Neuronal stem cell (in vitro differentiated cells): ENCODE data around the gene FBXL15.

ENCODE experiments used
- DNase-seq: peaks from one replicate; pipeline ENCODE4 v3.0.0-alpha.2; 2013; ENCODE audit warnings: low spot score
- H2AFZ ChIP-seq: one replicate; pipeline ENCODE4 v1.6.1; 2013; ENCODE audit warnings: mild to moderate bottlenecking, low read length, inconsistent platforms
- H2AK5ac ChIP-seq: 2 replicates; pipeline ENCODE4 v1.6.1; 2013; ENCODE audit warnings: low read depth, mild to moderate bottlenecking, inconsistent platforms, low read length, moderate library complexity, mixed read lengths
- H2BK120ac ChIP-seq: 2 replicates; pipeline ENCODE4 v1.6.1; 2013; ENCODE audit warnings: low read depth, mild to moderate bottlenecking, inconsistent platforms, low read length, moderate library complexity, mixed read lengths
- H2BK12ac ChIP-seq: one replicate; pipeline ENCODE4 v1.6.1; 2013; ENCODE audit warnings: low read length, inconsistent platforms
- H2BK15ac ChIP-seq: 2 replicates; pipeline ENCODE4 v1.6.1; 2013; ENCODE audit warnings: mild to moderate bottlenecking, low read length, inconsistent platforms, mixed read lengths
- H2BK5ac ChIP-seq: one replicate; pipeline ENCODE4 v1.6.1; 2013; ENCODE audit warnings: inconsistent platforms, mild to moderate bottlenecking, low read length, moderate library complexity
- H3K14ac ChIP-seq: one replicate; pipeline ENCODE4 v1.6.1; 2013; ENCODE audit warnings: low read length, inconsistent platforms
- H3K18ac ChIP-seq: 2 replicates; pipeline ENCODE4 v1.6.1; 2013; ENCODE audit warnings: low read length, inconsistent platforms
- H3K23ac ChIP-seq: 2 replicates; pipeline ENCODE4 v1.6.1; 2013; ENCODE audit warnings: low read depth, mild to moderate bottlenecking, mixed read lengths, low read length, inconsistent platforms; ENCODE audit not compliant: poor library complexity
- H3K27ac ChIP-seq: replicated peaks from 3 replicates; pipeline ENCODE4 v1.5.1; 2013; ENCODE audit warnings: low read length, inconsistent platforms
- H3K27me3 ChIP-seq, 3 experiments: 2 replicates each; pipeline ENCODE4 v1.6.1; 2013; ENCODE audit warnings: low read length in 3 of 3, mild to moderate bottlenecking in 2 of 3, inconsistent platforms in 1 of 3, low read depth in 1 of 3, mixed read lengths in 1 of 3, moderate library complexity in 1 of 3; ENCODE audit not compliant: control insufficient read depth in 3 of 3, insufficient read depth in 3 of 3
- H3K36me3 ChIP-seq, 2 donors: replicated peaks in 1 of 2; 2 replicates each; pipeline ENCODE4 v1.6.1; 2013; ENCODE audit warnings: low read length in 2 of 2; ENCODE audit not compliant: control insufficient read depth in 2 of 2, insufficient read depth in 2 of 2
- H3K4ac ChIP-seq: 2 replicates; pipeline ENCODE4 v1.6.1; 2013; ENCODE audit warnings: inconsistent platforms, mild to moderate bottlenecking, low read length, moderate library complexity
- H3K4me1 ChIP-seq, 2 donors: 1 replicate in 1 of 2; 2 replicates in 1 of 2; pipeline ENCODE4 v1.6.1; 2013; ENCODE audit warnings: low read length in 2 of 2, low read depth in 1 of 2; ENCODE audit not compliant: control insufficient read depth in 2 of 2, insufficient read depth in 1 of 2
- H3K4me2 ChIP-seq: one replicate; pipeline ENCODE4 v1.6.1; 2013; ENCODE audit warnings: mild to moderate bottlenecking, low read length, inconsistent platforms; ENCODE audit not compliant: insufficient read depth, poor library complexity, severe bottlenecking
- H3K4me3 ChIP-seq, 2 donors: 2 replicates each; pipeline ENCODE4 v1.5.1; 2013; ENCODE audit warnings: low read length in 2 of 2, mild to moderate bottlenecking in 2 of 2, inconsistent platforms in 1 of 2, moderate library complexity in 1 of 2
- H3K79me1 ChIP-seq: one replicate; pipeline ENCODE4 v1.6.1; 2013; ENCODE audit warnings: low read depth, mild to moderate bottlenecking, inconsistent platforms, low read length, moderate library complexity
- H3K9ac ChIP-seq: one replicate; pipeline ENCODE4 v1.6.1; 2013; ENCODE audit warnings: mild to moderate bottlenecking, low read depth, low read length, inconsistent platforms; ENCODE audit not compliant: poor library complexity
- H3K9me3 ChIP-seq, 2 donors: replicated peaks in 1 of 2; 2 replicates each; pipeline versions ENCODE3 to v1.6.1; 2013; ENCODE audit warnings: low read length in 2 of 2, mild to moderate bottlenecking in 2 of 2, inconsistent platforms in 1 of 2, low read depth in 1 of 2, mixed read lengths in 1 of 2, moderate library complexity in 1 of 2; ENCODE audit not compliant: control insufficient read depth in 2 of 2, insufficient read depth in 1 of 2
- H4K8ac ChIP-seq: one replicate; pipeline ENCODE4 v1.6.1; 2013; ENCODE audit warnings: low read depth, mild to moderate bottlenecking, inconsistent platforms, low read length, moderate library complexity
- H4K91ac ChIP-seq: one replicate; pipeline ENCODE4 v1.6.1; 2013; ENCODE audit warnings: low read length, low read depth, mild to moderate bottlenecking, inconsistent platforms; ENCODE audit not compliant: poor library complexity
- WGBS, 2 donors: extraction: QIAGEN DNeasy Blood & Tissue Kit; methylation state at CpG; one replicate each; pipeline ENCODE4 v1.1.7; 2013; ENCODE audit warnings: missing lambda C conversion rate in 2 of 2, mixed read lengths in 1 of 2; ENCODE audit not compliant: insufficient read length in 2 of 2, insufficient replicate concordance in 1 of 2; ENCODE audit errors: extremely low coverage in 2 of 2; 5-methylcytosine and 5-hydroxymethylcytosine counted together

The FBXL15 gene

GRCh38 chr10:102437515-102437914, 16.9 kb downstream of the FBXL15 start:
- Histone ChIP-seq H2BK120ac (no peak overlapping the region), H2BK12ac (no peak overlapping the region), H2AFZ (no peak overlapping the region), H3K18ac (no peak overlapping the region), H3K9ac (no peak overlapping the region), H2BK15ac (no peak overlapping the region), H2BK5ac (no peak overlapping the region), H3K4ac (no peak overlapping the region), H3K79me1 (no peaks in the 10 kb centered on the region), H3K9me3 (peaks cover 0 to 2% of the 10 kb centered on the region in 2 donors), H3K23ac (no peak overlapping the region), H4K91ac (no peak overlapping the region), H3K4me2 (no peak overlapping the region), H2AK5ac (no peak overlapping the region), H3K27me3 (peaks cover 0 to 15% (median 0%) of the 10 kb centered on the region in 3 experiments), H4K8ac (no peak overlapping the region), H3K36me3 (no peaks in the 10 kb centered on the region), H3K4me1 (peaks cover 6 to 20% of the 10 kb centered on the region in 2 donors), H3K14ac (no peak overlapping the region), H3K4me3 (no peak overlapping the region), H3K27ac (no peak overlapping the region)
- WGBS, 2 donors: no CpG with 5 or more reads among the region's 3 CpGs
- no peak for DNase-seq

- Histone ChIP-seq H3K18ac (no peak overlapping the region), H3K27ac (no peak overlapping the region), H3K79me1 (no peaks in the 10 kb centered on the region), H2BK15ac (peak overlapping the region; percentile 65), H3K36me3 (no peaks in the 10 kb centered on the region), H2AK5ac (peak overlapping the region; percentile 44), H3K27me3 (peaks cover 0 to 14% (median 0%) of the 10 kb centered on the region in 3 experiments), H3K4me3 (no peak overlapping the region), H3K23ac (no peak overlapping the region), H3K9ac (no peak overlapping the region), H3K9me3 (peaks cover 0 to 2% of the 10 kb centered on the region in 2 donors), H2BK120ac (no peak overlapping the region), H2AFZ (no peak overlapping the region), H2BK5ac (no peak overlapping the region), H2BK12ac (no peak overlapping the region), H3K4me2 (no peak overlapping the region), H3K4ac (no peak overlapping the region), H3K14ac (no peak overlapping the region), H4K8ac (no peak overlapping the region), H4K91ac (no peak overlapping the region), H3K4me1 (peaks cover 6 to 20% of the 10 kb centered on the region in 2 donors)
- WGBS, 2 donors: no CpG with 5 or more reads among the region's 1 CpG
- no peak for DNase-seq
Observed at GRCh38 chr10:102438374-102438773, 17.7 kb downstream of the FBXL15 start.

- no peak overlapping the region for H2AK5ac ChIP-seq
- peaks cover 0 to 2% (median 2%) of the 10 kb centered on the region in 3 experiments for H3K27me3 ChIP-seq
- H4K8ac ChIP-seq: no peak overlapping the region
- no peak overlapping the region for H2BK5ac ChIP-seq
- no peak overlapping the region for H2BK15ac ChIP-seq
- H3K4me1 ChIP-seq: peaks cover 0 to 5% of the 10 kb centered on the region in 2 donors
- no peak for DNase-seq
- no peak overlapping the region for H3K4ac ChIP-seq
- H3K14ac ChIP-seq: no peak overlapping the region
- H3K18ac ChIP-seq: no peak overlapping the region
- H3K27ac ChIP-seq: no peak overlapping the region
- H2BK12ac ChIP-seq: no peak overlapping the region
- no peak overlapping the region for H3K4me2 ChIP-seq
- H3K4me3 ChIP-seq: no peak overlapping the region
- no peak overlapping the region for H3K9ac ChIP-seq
- H3K79me1 ChIP-seq: no peaks in the 10 kb centered on the region
- H3K23ac ChIP-seq: no peak overlapping the region
- no peak overlapping the region for H4K91ac ChIP-seq
- H3K9me3 ChIP-seq: no peaks in the 10 kb centered on the region
- no peak overlapping the region for H2BK120ac ChIP-seq
- H2AFZ ChIP-seq: no peak overlapping the region
- no peaks in the 10 kb centered on the region for H3K36me3 ChIP-seq
- no CpG with 5 or more reads among the region's 2 CpGs for WGBS, 2 donors
Observed at GRCh38 chr10:102444851-102445250, 24.2 kb downstream of the FBXL15 start.

GRCh38 chr10:102449321-102450123, 28.9 kb downstream of the FBXL15 start:
- peak overlapping the region; percentile 70 for H3K18ac ChIP-seq
- H2BK120ac ChIP-seq: no peak overlapping the region
- no peak overlapping the region for H3K4ac ChIP-seq
- no CpG with 5 or more reads among the region's 30 CpGs for WGBS, 2 donors
- no peak overlapping the region for H3K23ac ChIP-seq
- H4K8ac ChIP-seq: no peak overlapping the region
- H3K14ac ChIP-seq: no peak overlapping the region
- H2BK12ac ChIP-seq: peak overlapping the region; percentile 47
- H3K9me3 ChIP-seq: no peaks in the 10 kb centered on the region
- peak overlapping the region; percentile 95 for H3K4me2 ChIP-seq
- peaks cover 0 to 4% of the 10 kb centered on the region in 2 donors for H3K36me3 ChIP-seq
- no peak overlapping the region for H2BK5ac ChIP-seq
- H2AFZ ChIP-seq: peak overlapping the region; percentile 93
- H2AK5ac ChIP-seq: no peak overlapping the region
- no peak overlapping the region for H3K27ac ChIP-seq
- DNase-seq: no peak
- peak overlapping the region; percentile 83 for H2BK15ac ChIP-seq
- H3K4me3 ChIP-seq: peak overlapping the region; percentile 73 to 80
- H3K27me3 ChIP-seq: peaks cover 0 to 7% (median 2%) of the 10 kb centered on the region in 3 experiments
- H3K79me1 ChIP-seq: no peaks in the 10 kb centered on the region
- peaks cover 7 to 15% of the 10 kb centered on the region in 2 donors for H3K4me1 ChIP-seq
- H4K91ac ChIP-seq: no peak overlapping the region
- H3K9ac ChIP-seq: no peak overlapping the region
